ENCODE results near the gene ZBTB8OS. TPM values are rescaled to one million over a fixed set of nuclear protein-coding genes. Genes with fewer than 3 reads are reported as not detected.

ZBTB8OS gene
- total RNA-seq, 1 experiment from 2014 or later: 52.5 TPM

DNA sequence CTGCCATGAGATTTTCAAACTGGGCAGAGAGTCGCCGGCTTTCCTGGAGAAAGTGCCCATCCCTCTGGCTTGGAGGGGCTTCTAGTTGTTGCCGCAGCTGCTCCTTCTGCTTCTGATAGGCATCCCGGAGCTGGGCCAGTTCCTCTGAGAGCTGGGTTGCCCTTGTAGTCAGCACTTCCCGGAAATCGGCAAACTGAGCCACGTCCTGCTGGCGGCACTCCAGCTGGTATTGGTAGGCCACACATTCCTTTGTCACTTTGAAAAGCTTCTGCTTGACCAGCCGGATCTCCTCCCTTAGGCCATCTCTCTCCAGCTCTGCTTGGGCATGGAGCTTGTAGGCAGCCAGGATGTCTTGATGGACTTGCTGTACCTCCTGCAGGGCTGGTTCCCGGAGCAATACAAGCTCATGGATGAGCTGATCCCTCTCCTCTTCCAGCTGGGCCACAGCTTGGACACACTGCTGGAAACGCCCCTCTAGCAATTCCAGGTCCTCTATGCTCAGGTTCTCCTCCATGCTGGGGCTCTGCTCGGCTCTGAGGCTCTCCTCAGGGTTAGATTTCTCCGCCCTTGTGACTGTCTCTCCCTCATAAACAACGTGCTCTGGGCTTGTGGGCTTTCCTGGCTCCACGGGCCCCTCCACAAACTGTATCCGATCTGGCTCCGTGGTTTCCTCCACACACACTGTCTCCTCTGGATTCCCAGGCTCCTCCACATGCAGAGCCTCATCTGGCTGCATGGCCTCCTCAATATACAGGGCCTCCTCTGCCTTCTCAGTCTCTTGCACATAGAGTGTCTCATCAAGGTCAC is 45.0 kb upstream of the ZBTB8OS start:
- ChIA-PET CTCF (interaction anchor here (0.5 to 0.6 kb wide), 2 partner anchors 147 to 175 kb away, joined by 5 to 6 read pairs; no protein-coding TSS in a partner anchor), POLR2A (no interaction called here)
- Mint-ChIP-seq H3K9me3 (ENCODE audit: unreplicated experiment) (no peaks in the 10 kb centered on the region), H3K4me3 (ENCODE audit: unreplicated experiment) (no peak overlapping the region), H3K4me1 (ENCODE audit: low read depth, unreplicated experiment) (no peaks in the 10 kb centered on the region), H3K27ac (ENCODE audit: unreplicated experiment) (no peak overlapping the region), H3K27me3 (ENCODE audit: insufficient read depth, unreplicated experiment) (no peaks in the 10 kb centered on the region), H3K36me3 (ENCODE audit: insufficient read depth, unreplicated experiment) (no peaks in the 10 kb centered on the region)
- DNase-seq: no peak
- TF ChIP-seq, protein P1, sequence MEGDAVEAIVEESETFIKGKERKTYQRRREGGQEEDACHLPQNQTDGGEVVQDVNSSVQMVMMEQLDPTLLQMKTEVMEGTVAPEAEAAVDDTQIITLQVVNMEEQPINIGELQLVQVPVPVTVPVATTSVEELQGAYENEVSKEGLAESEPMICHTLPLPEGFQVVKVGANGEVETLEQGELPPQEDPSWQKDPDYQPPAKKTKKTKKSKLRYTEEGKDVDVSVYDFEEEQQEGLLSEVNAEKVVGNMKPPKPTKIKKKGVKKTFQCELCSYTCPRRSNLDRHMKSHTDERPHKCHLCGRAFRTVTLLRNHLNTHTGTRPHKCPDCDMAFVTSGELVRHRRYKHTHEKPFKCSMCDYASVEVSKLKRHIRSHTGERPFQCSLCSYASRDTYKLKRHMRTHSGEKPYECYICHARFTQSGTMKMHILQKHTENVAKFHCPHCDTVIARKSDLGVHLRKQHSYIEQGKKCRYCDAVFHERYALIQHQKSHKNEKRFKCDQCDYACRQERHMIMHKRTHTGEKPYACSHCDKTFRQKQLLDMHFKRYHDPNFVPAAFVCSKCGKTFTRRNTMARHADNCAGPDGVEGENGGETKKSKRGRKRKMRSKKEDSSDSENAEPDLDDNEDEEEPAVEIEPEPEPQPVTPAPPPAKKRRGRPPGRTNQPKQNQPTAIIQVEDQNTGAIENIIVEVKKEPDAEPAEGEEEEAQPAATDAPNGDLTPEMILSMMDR (IDR thresholded peaks at IDR 0.05; ENCODE audit: insufficient read depth in 1 of 2, low read depth in 1 of 2, low read length in 1 of 2, severe bottlenecking in 1 of 2, unreplicated experiment in 1 of 2): no peak
- Histone ChIP-seq H3K27me3 (replicated peaks; ENCODE audit: control insufficient read depth, insufficient read depth, low read length) (no peaks in the 10 kb centered on the region), H3K4me1 (no peaks in the 10 kb centered on the region), H3K9me3 (no peaks in the 10 kb centered on the region), H3K36me3 (ENCODE audit: control insufficient read depth, insufficient read depth, low read length) (no peaks in the 10 kb centered on the region), H3K4me3 (ENCODE audit: low read depth, low read length) (no peak overlapping the region)
- intact Hi-C loops (cut with micrococcal nuclease; ENCODE audit: unreplicated experiment): no loop called here
- BruUV-seq (replicated peaks): no TSS peak

DNA sequence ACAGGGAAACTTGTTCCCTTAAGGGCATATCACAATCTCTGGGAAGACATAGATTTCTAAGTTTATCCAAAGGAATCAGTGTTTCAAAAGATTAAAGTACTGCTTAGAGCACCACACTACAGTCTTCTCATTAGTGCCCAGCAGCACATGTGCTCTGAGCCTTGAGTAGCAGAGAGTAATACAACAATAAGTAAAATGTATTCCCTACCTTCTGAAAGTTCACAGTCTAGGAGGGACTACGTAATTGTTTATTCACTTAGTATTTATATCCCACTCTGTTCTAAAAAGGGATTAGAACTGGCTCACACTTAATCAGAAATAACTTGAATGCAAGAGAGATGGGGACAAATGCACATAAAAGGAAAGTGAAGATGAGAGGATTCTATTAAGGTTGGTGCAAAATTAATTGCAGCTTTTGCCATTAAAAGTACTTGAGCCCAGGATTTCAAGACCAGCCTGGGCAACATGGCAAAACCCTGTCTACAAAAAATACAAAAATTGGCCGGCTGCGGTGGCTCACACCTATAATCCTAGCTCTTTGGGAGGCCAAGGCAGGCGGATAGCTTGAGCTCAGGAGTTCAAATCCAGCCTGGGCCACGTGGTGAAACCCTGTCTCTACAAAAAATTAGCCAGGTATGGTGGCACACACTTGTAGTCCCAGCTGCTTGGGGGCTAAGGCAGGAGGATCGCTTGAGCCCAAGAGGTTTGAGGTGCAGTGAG is 43.3 kb upstream of the ZBTB8OS start:
- no TSS peak for BruUV-seq (replicated peaks)
- ChIA-PET POLR2A (no interaction called here), CTCF (no interaction called here)
- H3K36me3 ChIP-seq (ENCODE audit: control insufficient read depth, insufficient read depth, low read length): no peaks in the 10 kb centered on the region
- H3K27me3 ChIP-seq (replicated peaks; ENCODE audit: control insufficient read depth, insufficient read depth, low read length): no peaks in the 10 kb centered on the region
- Mint-ChIP-seq H3K36me3 (ENCODE audit: insufficient read depth, unreplicated experiment) (no peaks in the 10 kb centered on the region), H3K27me3 (ENCODE audit: insufficient read depth, unreplicated experiment) (no peaks in the 10 kb centered on the region), H3K4me3 (ENCODE audit: unreplicated experiment) (no peak overlapping the region), H3K4me1 (ENCODE audit: low read depth, unreplicated experiment) (no peaks in the 10 kb centered on the region), H3K27ac (ENCODE audit: unreplicated experiment) (no peak overlapping the region), H3K9me3 (ENCODE audit: unreplicated experiment) (no peaks in the 10 kb centered on the region)
- no peak for DNase-seq
- H3K4me1 ChIP-seq: no peaks in the 10 kb centered on the region
- intact Hi-C loops (cut with micrococcal nuclease; ENCODE audit: unreplicated experiment): no loop called here
- H3K4me3 ChIP-seq (ENCODE audit: low read depth, low read length): no peak overlapping the region
- TF ChIP-seq, protein P1 (IDR thresholded peaks at IDR 0.05; ENCODE audit: insufficient read depth in 1 of 2, low read depth in 1 of 2, low read length in 1 of 2, severe bottlenecking in 1 of 2, unreplicated experiment in 1 of 2): no peak
- no peaks in the 10 kb centered on the region for H3K9me3 ChIP-seq

DNA sequence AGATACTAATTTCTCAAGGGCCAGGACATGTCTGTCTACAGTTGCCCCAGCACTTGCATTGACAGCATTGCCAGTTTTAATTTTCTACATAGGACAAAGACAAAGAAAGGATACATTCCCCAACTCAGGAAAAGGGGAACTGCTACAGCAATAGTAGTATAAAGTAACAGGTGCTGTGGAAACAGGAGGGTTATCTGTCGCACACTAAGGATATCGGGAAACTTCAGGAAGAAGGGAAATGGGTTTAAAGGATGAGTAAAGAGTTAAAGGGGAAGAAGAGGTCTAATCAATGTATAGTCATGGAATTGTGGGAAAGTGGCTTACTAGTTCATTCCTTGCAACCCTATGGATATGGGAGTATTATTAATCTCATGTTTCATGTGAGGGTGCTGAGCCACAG is 36.0 kb upstream of the ZBTB8OS start:
- no peak overlapping the region for H3K4me3 ChIP-seq (ENCODE audit: low read depth, low read length)
- H3K4me1 Mint-ChIP-seq (ENCODE audit: low read depth, unreplicated experiment): peaks cover 6% of the 10 kb centered on the region
- peaks cover 29% of the 10 kb centered on the region for H3K36me3 Mint-ChIP-seq (ENCODE audit: insufficient read depth, unreplicated experiment)
- DNase-seq: no peak
- no peak overlapping the region for H3K4me3 Mint-ChIP-seq (ENCODE audit: unreplicated experiment)
- no peaks in the 10 kb centered on the region for H3K9me3 Mint-ChIP-seq (ENCODE audit: unreplicated experiment)
- intact Hi-C loops (cut with micrococcal nuclease; ENCODE audit: unreplicated experiment): no loop called here
- BruUV-seq (replicated peaks): no TSS peak
- ChIA-PET POLR2A (no interaction called here), CTCF (no interaction called here)
- no peaks in the 10 kb centered on the region for H3K27me3 ChIP-seq (replicated peaks; ENCODE audit: control insufficient read depth, insufficient read depth, low read length)
- no peaks in the 10 kb centered on the region for H3K9me3 ChIP-seq
- H3K4me1 ChIP-seq: no peaks in the 10 kb centered on the region
- no peak overlapping the region for H3K27ac Mint-ChIP-seq (ENCODE audit: unreplicated experiment)
- no peaks in the 10 kb centered on the region for H3K27me3 Mint-ChIP-seq (ENCODE audit: insufficient read depth, unreplicated experiment)
- H3K36me3 ChIP-seq (ENCODE audit: control insufficient read depth, insufficient read depth, low read length): no peaks in the 10 kb centered on the region
- TF ChIP-seq, protein P1 (IDR thresholded peaks at IDR 0.05; ENCODE audit: insufficient read depth in 1 of 2, low read depth in 1 of 2, low read length in 1 of 2, severe bottlenecking in 1 of 2, unreplicated experiment in 1 of 2): no peak

Data from Caco-2 (cell line).